ENCODE measurements around the gene GNAS. TPM values are rescaled to one million over a fixed set of nuclear protein-coding genes. Genes with fewer than 3 reads are reported as not detected.
"Not testable (repeated sequence)": the region's sequence is repeated elsewhere in the genome, so short reads cannot be mapped to it uniquely, and the experiment has no call there.

Gene GNAS
- total RNA-seq, 4 donors from 2014 or later, result 679 to 875 (median 782) TPM

- Histone ChIP-seq H3K9me3 (no peaks in the 10 kb centered on the region), H3K4me3 (no peak overlapping the region), H3K4me1 (no peaks in the 10 kb centered on the region), H3K27me3 (no peaks in the 10 kb centered on the region), H3K27ac (replicated peaks in 1 of 4) (no peak overlapping the region), H3K36me3 (no peaks in the 10 kb centered on the region)
- DNase-seq (ENCODE audit: extremely low spot score), result no peak
- WGBS, result 100% methylated on average over 4 of the region's 13 CpGs
- TF ChIP-seq POLR2A (IDR thresholded peaks at IDR 0.05; ENCODE audit: low read depth) (no peak), EP300 (IDR thresholded peaks at IDR 0.05) (no peak), CTCF (IDR thresholded peaks at IDR 0.05) (no peak), POLR2AphosphoS5 (IDR thresholded peaks at IDR 0.05) (no peak)
- intact Hi-C loops (cut with DNase I), result no loop called here
These were observed 32.6 kb upstream of the GNAS start for GRCh38 chr20:58819921-58820320.

DNA sequence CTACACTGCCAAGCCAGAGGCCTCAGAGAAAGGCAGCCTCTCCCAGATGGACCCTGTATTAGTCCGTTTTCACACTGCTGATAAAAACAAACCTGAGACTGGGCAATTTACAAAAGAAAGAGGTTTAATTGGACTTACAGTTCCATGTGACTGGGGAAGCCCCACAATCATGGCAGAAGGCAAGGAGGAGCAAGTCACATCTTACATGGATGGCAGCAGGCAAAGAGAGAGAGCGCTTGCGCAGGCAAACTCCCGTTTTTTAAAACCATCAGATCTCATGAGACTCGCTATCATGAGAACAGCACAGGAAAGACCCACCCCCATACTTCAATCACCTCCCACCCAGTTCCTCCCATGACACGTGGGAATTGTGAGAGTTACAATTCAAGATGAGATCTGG, 32.0 kb upstream of the GNAS start:
- H3K4me1 ChIP-seq; H3K4me3 ChIP-seq; H3K27ac ChIP-seq (replicated peaks in 1 of 4); DNase-seq (ENCODE audit: extremely low spot score); H3K36me3 ChIP-seq; H3K27me3 ChIP-seq; intact Hi-C loops (cut with DNase I); H3K9me3 ChIP-seq: not testable (repeated sequence)
- WGBS, result 89% methylated on average over 6 of the region's 6 CpGs

GRCh38 chr20:58822149-58822548, 30.4 kb upstream of the GNAS start:
- no peak for TF ChIP-seq POLR2AphosphoS5 (IDR thresholded peaks at IDR 0.05)
- no peak for TF ChIP-seq EP300 (IDR thresholded peaks at IDR 0.05)
- TF ChIP-seq POLR2A (IDR thresholded peaks at IDR 0.05; ENCODE audit: low read depth), result no peak
- TF ChIP-seq CTCF (IDR thresholded peaks at IDR 0.05), result no peak
- intact Hi-C loops (cut with DNase I), result no loop called here
- WGBS, result 93% methylated on average over 8 of the region's 8 CpGs
- H3K4me1 ChIP-seq, result no peaks in the 10 kb centered on the region
- H3K27ac ChIP-seq (replicated peaks in 1 of 4), result no peak overlapping the region
- no peak for DNase-seq (ENCODE audit: extremely low spot score)
- H3K27me3 ChIP-seq, result no peaks in the 10 kb centered on the region
- H3K9me3 ChIP-seq, result no peaks in the 10 kb centered on the region
- no peaks in the 10 kb centered on the region for H3K36me3 ChIP-seq
- H3K4me3 ChIP-seq, result no peak overlapping the region

- 92% methylated on average over 24 of the region's 26 CpGs for WGBS
- Histone ChIP-seq H3K27ac (replicated peaks in 1 of 4) (no peak overlapping the region), H3K4me1 (no peaks in the 10 kb centered on the region), H3K4me3 (no peak overlapping the region), H3K9me3 (no peaks in the 10 kb centered on the region), H3K27me3 (no peaks in the 10 kb centered on the region), H3K36me3 (no peaks in the 10 kb centered on the region)
- TF ChIP-seq EP300 (IDR thresholded peaks at IDR 0.05), result no peak
- intact Hi-C loops (cut with DNase I), result no loop called here
- no peak for DNase-seq (ENCODE audit: extremely low spot score)
These were observed 29.5 kb upstream of the GNAS start for GRCh38 chr20:58822748-58823730.

- Histone ChIP-seq H3K27ac (replicated peaks in 1 of 4) (no peak overlapping the region), H3K27me3 (no peaks in the 10 kb centered on the region), H3K36me3 (no peaks in the 10 kb centered on the region), H3K9me3 (no peaks in the 10 kb centered on the region), H3K4me1 (peaks cover 0 to 14% (median 8%) of the 10 kb centered on the region in 4 donors), H3K4me3 (no peak overlapping the region)
- WGBS, result 92% methylated on average over 8 of the region's 8 CpGs
- intact Hi-C loops (cut with DNase I), result no loop called here
- no peak for DNase-seq (ENCODE audit: extremely low spot score)
- TF ChIP-seq CTCF (IDR thresholded peaks at IDR 0.05) (no peak), EP300 (IDR thresholded peaks at IDR 0.05) (no peak), POLR2AphosphoS5 (IDR thresholded peaks at IDR 0.05) (no peak), POLR2A (IDR thresholded peaks at IDR 0.05; ENCODE audit: low read depth) (no peak)
These were observed 27.7 kb upstream of the GNAS start for GRCh38 chr20:58824843-58825242.
